HG02870 (cell line): Measurements from ENCODE around the gene SPTB.

ENCODE experiments used
- ATAC-seq: cut with Tn5 transposase; IDR thresholded peaks from one replicate; pipeline ENCODE4 v1.9.1; 2021; ENCODE audit warnings: mild to moderate bottlenecking, moderate library complexity; ENCODE audit not compliant: unreplicated experiment

Gene SPTB

DNA sequence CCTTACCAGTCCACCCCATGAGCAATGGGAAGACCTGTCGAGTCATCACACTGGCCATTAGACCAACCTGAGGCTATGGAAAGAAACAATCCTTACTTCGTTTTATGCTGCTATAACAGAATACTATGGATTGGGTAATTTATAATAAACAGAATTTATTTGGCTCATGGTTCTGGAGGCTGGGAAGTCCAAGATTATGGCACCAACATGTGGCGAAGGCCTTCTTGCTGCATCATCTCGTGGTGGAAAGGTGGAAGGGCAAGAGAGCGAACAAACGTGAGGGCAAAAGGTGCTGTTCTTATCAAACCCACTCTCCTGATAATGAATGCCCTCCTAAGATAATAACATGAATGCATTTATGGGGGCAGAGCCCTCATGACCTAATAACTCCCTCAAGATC is 9.6 kb upstream of the SPTB start:
- ATAC-seq: no peak

DNA sequence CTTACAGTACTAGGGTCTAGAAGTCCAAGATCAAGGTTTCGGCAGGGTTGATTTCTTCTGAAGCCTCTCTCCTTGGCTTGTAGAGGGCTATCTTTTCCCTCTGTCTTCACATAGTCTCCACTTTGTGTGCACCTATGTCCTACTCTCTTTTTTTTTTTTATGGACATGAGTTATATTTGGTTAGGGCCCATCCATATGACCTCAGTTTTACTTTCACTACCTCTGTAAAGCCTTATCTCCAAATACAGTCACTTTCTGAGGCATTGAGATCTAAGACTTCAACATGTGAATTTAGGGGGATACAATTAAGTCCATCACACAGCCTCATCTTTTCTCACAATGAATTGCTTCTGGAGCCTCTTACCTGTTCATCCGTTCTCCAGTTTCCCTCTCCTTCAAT is 5.9 kb upstream of the SPTB start:
- no peak for ATAC-seq

DNA sequence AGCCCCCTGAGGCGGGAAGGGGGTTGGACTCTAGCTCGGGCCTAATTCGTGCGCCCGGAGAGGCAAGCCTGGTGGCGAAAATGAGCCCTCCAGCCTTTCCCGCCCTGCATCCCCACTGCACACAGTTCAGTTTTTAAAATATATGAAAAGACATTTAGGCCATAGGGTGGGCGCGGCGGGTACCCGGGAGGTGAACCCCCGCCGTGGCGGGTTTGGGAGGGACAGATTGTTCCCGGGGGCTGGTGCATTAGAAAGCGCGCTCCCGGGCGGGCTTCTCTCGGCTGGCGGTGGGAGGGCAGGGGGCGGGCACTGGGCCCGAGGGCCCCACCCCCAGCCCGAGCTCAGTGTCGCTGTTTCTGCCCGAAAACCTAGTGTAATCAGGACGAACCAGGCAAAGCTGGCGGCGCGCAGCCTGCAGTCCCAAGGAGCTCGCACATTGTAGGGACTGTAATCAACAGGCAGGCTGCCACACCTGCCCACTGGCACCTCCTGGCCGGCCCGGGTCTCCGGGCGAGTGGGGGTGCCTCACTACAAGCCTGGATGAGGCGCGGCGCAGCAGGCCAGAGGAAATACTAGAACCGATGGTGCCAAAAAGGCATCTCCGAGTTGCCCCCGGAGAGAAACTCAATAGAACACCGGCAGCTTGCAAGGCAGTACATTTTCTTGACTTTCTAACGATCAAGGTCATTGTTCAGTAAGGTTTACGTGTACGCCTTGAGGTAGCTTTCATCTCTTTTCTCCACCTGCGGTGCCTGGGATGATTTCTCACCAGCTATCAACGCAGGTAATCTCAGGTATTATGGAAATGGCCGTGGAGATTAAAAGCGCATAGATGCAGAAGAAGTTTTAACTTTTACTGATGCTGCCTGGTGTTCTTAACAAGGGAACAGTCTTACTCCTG is 764 bp upstream of the SPTB start:
- ATAC-seq: no peak

DNA sequence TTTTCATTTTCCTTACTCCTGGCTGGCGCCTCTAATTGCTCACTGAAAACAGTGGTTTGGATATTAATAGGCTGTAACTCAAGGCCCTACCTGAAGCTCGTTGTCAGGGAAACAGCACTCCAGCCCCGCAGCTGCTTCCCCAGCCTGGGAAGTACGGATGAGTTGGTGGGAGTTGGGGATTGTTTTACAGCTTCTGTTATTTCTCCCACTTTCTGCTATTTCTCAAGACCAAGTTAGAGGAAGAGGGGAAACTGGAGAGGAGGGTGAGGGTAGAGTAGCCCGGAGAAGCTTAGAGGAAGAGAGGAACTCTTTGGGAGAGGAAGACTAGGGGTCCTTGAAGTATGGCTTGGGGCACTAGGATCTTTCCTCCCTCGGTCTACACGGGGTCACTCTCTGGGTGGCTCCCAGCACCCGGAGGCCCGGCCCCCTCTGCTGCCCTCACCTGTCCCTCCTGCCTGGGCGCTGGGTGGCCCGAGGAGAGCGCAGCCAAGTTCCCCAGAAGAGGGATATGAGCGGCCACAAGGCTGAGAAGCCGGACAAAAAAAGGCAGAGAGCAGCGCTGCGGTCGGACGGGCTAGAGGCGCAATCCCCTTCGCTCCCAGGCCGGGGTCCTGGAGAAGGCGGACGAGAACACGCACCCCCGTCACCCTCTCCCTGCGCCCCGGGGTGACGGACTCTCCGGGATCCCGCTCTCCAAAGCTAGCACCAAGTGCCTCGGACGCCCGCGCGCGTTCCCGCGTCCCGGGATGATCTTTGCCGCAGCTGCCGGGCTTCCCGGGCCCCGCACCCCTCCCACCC is 671 bp downstream of the SPTB start:
- no peak for ATAC-seq

DNA sequence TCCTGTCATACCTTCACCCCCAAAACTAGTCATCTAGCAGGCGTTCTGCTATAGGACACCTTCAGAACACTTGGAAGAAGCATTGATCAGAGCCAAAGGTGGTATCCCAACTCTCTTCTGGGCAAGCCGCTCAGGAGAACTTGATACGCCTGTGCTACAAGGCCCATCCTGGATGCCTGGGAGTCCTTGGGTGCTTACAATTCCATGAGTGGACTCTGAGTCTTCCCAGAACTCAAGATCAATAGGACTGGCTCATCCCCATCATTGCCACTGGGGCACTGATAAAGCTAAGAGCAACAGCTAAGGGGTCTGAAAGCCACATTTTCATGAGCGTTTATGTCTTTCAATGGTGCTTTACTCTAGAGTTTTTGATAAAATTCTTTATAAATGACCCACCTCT is 1.9 kb downstream of the SPTB start:
- no peak for ATAC-seq

DNA sequence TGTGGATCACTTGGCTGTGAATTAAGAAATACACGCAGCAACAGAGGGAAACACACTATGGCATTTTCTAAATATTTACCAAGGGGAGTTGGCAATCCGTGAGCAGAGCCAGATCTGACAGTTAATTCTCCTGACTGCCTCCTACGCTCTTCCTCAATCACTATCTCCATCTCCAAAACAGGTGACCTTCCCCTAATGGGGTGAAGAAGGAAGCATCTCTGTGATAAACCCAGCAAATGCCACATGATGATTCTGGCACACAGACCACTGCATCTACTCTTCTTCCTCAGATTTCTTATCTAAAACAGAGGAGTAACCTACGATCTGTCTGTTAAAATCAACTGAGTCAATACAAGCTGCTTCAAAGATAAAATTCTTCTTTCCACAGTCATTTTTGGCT is 4.4 kb downstream of the SPTB start:
- no peak for ATAC-seq

DNA sequence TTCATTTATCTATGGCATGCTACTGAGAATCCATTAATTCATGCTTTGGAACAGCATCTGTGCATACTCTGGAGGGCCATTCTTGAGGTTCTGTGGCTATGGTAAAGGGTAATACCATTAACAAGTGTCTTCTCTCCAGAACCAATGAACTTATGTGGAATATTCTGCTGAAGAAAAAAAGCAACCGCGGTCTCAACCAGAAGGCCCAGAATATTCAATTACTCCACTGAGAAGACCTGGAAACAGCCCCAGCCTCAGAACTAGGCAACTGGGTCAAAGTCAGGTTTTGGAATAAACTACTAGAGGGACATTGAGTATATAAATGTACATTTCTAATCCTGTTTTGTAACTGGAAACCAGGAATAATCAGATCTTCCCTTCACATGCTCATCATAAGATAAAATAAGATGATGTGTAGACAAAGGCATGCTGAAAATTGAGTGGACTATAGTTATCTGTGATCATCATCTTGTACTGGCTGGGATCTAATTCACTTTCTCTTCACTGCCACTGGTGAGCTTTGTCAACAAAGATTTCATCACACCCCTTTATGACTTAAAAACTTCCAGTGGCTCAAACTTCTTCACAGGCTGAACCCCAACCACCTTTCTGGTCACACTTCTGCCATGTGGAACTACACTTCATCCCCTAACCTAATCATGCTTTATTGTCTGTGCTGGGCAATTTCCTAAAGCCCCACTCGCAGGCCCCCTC is 6.0 kb downstream of the SPTB start:
- no peak for ATAC-seq

DNA sequence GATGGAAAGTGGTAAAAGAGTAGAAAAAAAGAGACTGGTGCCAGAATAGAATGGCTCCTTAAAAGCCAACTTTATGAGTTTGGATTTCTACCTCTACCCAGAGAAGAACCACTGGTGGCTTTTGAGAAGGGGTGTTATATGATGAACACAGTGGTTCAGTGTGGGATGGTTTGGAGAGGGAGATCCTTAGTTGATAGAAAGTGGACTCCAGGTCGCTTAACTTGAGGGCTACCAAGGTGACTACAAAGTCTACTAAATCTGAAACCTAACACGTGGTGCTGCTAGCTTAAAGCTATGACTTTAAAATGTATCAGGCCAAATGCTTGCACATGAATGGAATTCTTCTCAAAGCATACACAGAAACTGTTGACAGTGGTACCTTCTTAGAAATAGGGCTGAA is 8.4 kb downstream of the SPTB start:
- ATAC-seq: no peak

DNA sequence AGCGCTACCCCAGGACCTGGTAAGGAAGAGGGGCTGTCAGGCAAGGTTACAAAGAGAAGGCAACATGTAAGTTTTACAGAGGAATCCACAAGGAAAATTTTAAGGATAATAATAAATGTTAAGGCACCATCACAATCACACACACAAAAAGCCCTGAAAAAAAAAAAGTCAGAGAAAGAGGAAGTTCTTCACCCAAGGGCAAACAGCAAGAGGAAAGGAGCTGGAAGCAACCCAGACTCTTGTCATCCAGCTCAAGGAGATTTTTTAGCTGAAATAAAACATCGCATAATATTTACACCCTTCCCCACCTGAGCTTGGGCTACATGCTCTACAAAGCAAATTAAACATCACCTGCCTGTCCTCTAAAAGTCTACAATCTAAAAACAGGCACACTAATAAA is 9.5 kb downstream of the SPTB start:
- ATAC-seq: no peak

DNA sequence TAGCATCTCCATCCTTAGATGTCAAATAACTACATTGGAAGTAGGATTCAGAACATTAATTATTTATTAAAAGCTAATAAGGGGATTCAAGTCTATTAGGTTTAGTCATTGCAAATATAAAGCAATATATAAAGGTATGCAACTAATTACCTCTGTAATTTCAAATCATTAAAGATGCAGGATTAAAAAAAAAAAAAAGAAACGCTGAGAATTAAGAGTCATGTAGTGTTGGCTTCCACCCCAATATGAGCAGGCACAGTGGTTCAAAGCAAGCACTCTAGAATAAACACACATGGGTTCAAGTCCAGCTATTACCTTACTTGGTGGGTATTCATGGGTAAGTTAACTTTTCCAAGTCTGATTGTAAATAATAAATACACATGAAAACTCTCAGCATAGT is 10.9 kb downstream of the SPTB start:
- ATAC-seq: no peak

DNA sequence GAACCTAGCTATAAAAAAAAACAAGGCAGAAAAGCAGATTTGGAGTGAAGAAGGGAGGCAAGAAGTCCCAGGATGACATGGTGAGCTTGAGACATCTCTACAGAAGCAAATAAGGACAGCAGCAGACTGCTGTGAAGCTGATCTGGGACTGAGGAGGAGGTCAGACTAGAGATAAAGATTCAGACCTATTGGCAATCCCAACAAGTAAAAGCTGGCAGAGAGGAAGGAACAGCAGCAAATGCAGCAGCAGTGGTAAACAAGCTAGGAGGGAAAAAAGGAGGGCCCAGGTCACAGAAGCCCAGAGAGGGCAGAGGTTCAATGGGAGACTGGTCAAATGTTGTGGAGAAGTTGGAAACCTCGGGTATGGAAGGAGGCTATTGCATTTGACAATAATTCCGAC is 11.3 kb downstream of the SPTB start:
- ATAC-seq: no peak

DNA sequence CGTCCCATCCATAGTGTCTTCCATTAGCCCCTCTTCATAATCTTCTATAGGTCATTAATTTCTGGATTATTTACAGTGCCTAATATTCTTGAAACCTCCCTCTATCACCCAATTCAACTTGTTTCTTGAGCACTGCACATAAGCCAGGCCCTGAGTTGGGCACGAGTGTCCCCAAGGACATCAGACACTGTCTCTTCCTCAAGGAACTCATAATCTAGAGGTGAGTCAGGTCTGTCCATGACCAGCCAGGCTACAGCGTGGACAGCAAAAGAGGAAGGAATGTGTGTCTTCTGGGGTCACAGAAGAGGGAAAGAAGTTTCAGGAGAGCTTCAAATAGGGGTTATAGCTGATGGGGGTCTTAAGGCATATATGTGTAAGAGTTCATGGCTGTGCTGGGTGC is 12.5 kb downstream of the SPTB start:
- no peak for ATAC-seq

DNA sequence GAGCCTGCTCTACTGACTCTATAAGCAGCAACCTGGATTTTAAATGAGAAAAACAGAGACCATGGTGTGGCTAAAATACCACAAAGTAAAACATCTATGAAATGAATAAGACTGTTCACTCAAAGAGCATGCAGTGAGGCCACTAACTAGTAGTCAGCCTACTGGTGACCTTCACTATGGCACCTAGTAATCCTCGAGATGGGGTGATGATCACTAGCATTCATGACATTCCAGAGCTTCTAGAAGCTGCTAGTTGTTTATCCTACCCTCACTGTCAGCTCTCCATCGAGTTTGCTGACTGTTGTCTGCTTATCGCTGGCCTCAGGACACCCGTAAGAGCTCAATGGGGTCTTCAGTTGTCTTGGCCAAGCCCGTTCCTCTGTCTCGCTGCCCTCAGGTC is 13.7 kb downstream of the SPTB start:
- no peak for ATAC-seq

DNA sequence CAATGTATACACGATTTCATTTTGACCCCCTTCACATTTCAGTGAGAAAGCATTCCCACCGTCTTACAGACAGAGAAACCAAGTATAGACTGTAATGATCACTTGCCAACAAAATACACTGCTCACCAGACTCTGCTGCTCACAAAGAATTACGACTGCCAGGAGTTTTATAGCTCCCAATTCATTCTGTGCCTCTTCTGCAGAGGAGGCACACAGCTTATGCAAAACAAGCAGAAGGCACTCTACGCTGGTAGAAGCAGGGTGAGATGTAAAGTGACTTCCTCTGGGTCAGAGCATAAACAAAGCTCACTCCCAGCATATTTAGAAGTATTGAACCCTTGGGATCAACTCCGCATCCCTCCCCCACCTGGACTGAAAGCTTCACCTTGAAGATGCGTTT is 14.6 kb downstream of the SPTB start:
- ATAC-seq: no peak

DNA sequence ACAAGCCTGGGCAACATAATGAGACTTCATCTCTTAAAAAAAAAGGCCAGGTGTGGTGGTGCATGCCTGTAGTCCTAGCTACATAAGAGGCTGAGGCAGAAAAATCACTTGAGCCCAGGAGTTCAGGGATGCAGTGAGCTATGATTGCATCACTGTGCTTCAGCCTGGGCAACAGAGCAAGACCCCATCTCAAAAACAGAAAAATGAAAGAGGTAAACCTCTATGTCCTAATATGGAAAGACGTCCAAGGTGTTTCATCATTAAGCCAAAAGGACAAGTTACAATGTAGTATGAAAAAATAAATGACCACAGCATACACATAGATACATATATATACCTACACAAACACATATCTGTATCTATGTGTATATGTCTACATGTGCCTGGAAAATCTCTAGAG is 15.4 kb downstream of the SPTB start:
- ATAC-seq: no peak

DNA sequence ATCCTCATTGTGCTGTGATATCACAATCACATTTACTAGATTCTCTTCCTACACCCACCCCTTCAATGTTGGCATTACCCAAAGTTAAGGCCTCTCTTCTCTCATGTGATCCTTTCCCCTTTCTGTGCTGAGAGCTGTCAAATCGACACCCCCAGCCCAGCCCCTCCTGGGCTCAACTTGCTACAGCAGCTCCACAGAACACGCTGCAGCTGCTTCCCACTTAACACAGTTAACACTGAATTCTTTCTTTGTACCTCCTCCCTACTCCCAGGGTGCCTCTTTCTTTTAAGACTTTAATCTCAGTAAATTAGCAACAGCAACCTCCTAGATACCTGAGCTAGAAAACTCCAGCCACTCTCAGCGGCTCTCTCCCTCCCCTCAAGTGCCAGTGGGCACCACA is 17.8 kb downstream of the SPTB start:
- no peak for ATAC-seq

DNA sequence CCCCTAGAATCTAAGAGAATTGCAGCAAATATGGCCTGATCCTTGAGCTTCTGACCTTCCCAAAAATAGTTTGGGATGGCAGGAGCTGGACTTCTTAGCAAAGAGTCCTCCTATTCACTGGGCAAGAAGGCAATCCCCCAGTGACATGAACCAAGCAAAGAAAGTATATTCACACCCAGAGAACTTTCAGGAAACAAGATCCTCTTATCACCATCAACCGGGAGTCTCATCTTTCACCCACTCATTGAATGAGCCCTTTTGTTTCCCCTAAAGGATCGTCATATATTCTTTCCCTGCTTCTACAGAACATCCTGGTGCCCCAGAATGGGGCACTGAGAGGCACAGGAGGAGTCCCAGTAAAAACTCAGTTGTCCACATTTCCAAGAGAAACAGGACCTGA is 19.7 kb downstream of the SPTB start:
- no peak for ATAC-seq

DNA sequence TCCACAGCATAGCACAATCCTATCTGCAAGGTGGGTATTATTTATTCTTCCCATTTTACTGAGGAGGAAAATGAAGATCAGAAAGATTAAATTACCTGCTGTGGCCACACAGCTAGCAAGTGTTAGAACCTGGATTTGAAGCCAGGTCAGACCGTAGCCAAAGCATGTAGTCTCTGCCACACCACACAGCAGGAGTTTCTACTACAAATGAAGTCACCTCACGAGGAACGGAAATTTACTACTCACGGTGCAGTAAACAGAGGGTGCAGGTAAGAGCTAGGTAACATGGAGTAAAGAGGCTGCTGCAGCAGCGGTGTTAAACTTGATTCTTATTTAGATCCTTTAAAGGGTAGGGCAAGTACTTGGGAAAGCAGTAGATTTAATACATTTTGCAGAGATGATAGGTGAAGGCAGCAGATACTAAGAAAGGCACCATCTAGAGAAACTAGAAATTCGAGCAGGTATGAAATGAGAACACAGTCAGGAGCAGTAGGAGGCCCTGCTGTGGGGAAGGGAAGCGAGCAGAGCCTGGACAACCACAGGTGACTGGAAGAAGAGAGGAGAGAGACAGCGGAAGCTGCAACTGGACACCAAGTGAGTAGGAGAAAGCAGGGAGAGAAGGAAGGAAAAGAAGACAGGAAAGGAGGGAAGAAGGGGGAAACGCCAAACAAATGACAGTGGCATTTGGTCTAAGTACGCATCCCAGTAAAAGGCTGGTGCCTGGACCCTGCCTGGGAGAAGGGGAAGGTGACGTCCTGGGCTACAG is 21.5 kb downstream of the SPTB start:
- no peak for ATAC-seq

DNA sequence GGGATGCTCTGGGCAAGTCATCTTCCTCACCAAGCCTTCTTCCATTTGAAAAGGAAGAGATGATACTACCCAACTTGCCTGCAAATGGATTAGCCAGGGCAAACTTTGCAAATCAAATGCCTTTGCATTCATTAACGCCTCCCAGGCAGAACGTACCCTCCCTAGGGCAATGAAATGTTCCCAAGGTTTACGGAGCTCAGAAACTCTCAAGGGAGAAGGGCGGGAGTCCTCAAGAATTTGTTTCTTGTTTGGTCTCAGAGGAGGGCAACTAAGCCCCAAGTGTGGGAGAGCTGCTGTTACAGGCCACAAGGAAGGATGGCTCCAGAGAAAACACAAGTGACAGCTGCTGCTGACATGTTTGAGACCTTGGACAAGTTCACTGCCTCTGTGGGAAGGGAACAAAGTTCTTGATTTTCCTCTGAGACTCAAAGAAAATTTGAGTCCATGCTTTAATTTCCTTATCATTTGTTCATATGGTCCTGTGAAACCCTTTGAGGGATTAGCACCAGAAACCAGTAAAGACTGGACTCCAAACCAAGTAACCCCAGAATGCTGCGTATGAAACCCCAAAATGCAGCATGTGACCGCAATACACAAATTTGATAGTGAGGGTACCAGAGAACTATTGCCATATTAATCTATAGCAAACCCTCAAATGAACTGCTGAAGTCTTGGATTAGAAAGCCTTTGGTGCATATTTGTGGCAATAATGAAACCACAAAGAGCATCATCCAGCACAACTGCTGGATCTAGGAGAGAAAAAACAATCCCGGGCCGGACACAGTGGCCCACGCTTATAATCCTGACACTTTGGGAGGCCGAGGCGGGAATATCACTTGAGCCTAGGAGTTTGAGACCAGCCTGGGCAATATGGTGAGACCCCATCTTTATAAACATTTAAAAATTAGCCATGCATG is 22.9 kb downstream of the SPTB start:
- no peak for ATAC-seq
